MM.1S (cell line): ENCODE data around the gene FMN2.

Experiments used
- DNase-seq: peaks from one replicate; pipeline ENCODE4 v3.0.0-alpha.2; 2015
- H2AFZ ChIP-seq: fragments of 300-600 bp; sonication (generic); 2 replicates; pipeline ENCODE4 v1.6.0; 2016; ENCODE audit warnings: antibody characterized with exemption, low read length
- H3F3A ChIP-seq: fragments of 300-600 bp; sonication (generic); 2 replicates; pipeline ENCODE4 v1.6.1; 2016; ENCODE audit warnings: mild to moderate bottlenecking, antibody characterized with exemption, low read length, moderate library complexity, mixed read lengths; ENCODE audit not compliant: insufficient read depth
- H3K27ac ChIP-seq: fragments of 300-600 bp; sonication (generic); 2 replicates; pipeline ENCODE4 v1.5.1; 2016; ENCODE audit warnings: mild to moderate bottlenecking, low read length
- H3K27me3 ChIP-seq: fragments of 300-600 bp; sonication (generic); replicated peaks from 2 replicates; pipeline ENCODE4 v1.6.0; 2016; ENCODE audit warnings: low read length; ENCODE audit not compliant: insufficient read depth
- H3K36me3 ChIP-seq: fragments of 300-600 bp; sonication (generic); replicated peaks from 2 replicates; pipeline ENCODE4 v1.6.1; 2016; ENCODE audit warnings: mild to moderate bottlenecking, low read length, mixed read lengths; ENCODE audit not compliant: insufficient read depth
- H3K4me1 ChIP-seq: fragments of 300-600 bp; sonication (generic); 2 replicates; pipeline ENCODE4 v1.6.1; 2016; ENCODE audit warnings: low read length, mixed read lengths
- H3K4me2 ChIP-seq: fragments of 300-600 bp; sonication (generic); 2 replicates; pipeline ENCODE4 v1.6.0; 2016; ENCODE audit warnings: low read depth, low read length
- H3K4me3 ChIP-seq: fragments of 300-600 bp; sonication (generic); 2 replicates; pipeline ENCODE4 v1.5.1; 2016; ENCODE audit warnings: low read length, mixed read lengths
- H3K79me2 ChIP-seq: fragments of 300-600 bp; sonication (generic); 2 replicates; pipeline ENCODE4 v1.6.1; 2016; ENCODE audit warnings: mixed run types, low read length, mixed read lengths
- H3K9ac ChIP-seq: fragments of 300-600 bp; sonication (generic); 2 replicates; pipeline ENCODE4 v1.6.1; 2016; ENCODE audit warnings: low read length, mixed read lengths
- H3K9me2 ChIP-seq: fragments of 300-600 bp; sonication (generic); replicated peaks from 2 replicates; pipeline ENCODE4 v1.6.1; 2016; ENCODE audit warnings: mild to moderate bottlenecking, low read length, mixed read lengths; ENCODE audit not compliant: insufficient read depth
- H3K9me3 ChIP-seq: fragments of 300-600 bp; sonication (generic); replicated peaks from 2 replicates; pipeline ENCODE4 v1.6.1; 2016; ENCODE audit warnings: mild to moderate bottlenecking, low read length, mixed read lengths; ENCODE audit not compliant: insufficient read depth
- H4K20me1 ChIP-seq: fragments of 300-600 bp; sonication (generic); 2 replicates; pipeline ENCODE4 v1.6.1; 2016; ENCODE audit warnings: mild to moderate bottlenecking, low read length, moderate library complexity, mixed read lengths; ENCODE audit not compliant: insufficient read depth
- CTCF ChIP-seq: fragments of 300-600 bp; sonication (generic); IDR thresholded peaks from 2 replicates; pipeline ENCODE4 v1.5.1; 2016; ENCODE audit warnings: antibody characterized with exemption, low read length, mixed read lengths
- EZH2 ChIP-seq: fragments of 300-600 bp; sonication (generic); optimal IDR thresholded peaks from 2 replicates; pipeline ENCODE3; 2017; ENCODE audit warnings: low read depth, mild to moderate bottlenecking, antibody characterized with exemption, low read length, mixed read lengths
- EZH2phosphoT487 ChIP-seq: fragments of 300-600 bp; sonication (generic); IDR thresholded peaks from 2 replicates; pipeline ENCODE4 v1.6.1; 2018; ENCODE audit warnings: antibody characterized with exemption, low read length

The FMN2 gene

DNA sequence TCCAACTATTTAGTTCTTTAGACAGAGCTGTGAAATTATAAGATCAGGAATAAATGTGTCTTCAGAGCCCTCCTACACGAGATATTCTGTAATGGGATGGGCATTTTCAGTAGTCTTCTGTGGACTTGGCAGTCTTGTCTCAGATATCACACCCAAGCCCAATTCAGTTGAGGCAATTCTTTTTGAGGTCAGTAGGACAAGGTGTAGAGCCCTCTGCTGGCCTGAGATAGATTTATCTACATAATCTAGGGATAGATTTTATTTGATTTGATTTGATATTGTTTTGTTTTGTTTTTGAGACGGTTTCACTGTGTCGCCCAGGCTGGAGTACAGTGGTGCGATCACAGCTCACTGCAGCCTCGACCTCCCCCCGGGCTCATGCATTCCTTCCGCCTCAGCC, 77.5 kb downstream of the FMN2 start:
- Histone ChIP-seq H3K9me3 (no peaks in the 10 kb centered on the region), H3K4me3 (no peak overlapping the region), H2AFZ (no peak overlapping the region), H3K9me2 (no peaks in the 10 kb centered on the region), H3K79me2 (no peaks in the 10 kb centered on the region), H4K20me1 (no peaks in the 10 kb centered on the region), H3K4me1 (no peaks in the 10 kb centered on the region), H3K4me2 (no peak overlapping the region), H3K36me3 (no peaks in the 10 kb centered on the region), H3K27me3 (no peaks in the 10 kb centered on the region), H3K9ac (no peak overlapping the region), H3F3A (no peaks in the 10 kb centered on the region), H3K27ac (no peak overlapping the region)
- DNase-seq = no peak
- peak; percentile 31 for TF ChIP-seq CTCF
- no peak for TF ChIP-seq EZH2

GRCh38 chr1:240170266-240170665, 78.6 kb downstream of the FMN2 start:
- Histone ChIP-seq H3K36me3 (no peaks in the 10 kb centered on the region), H3K27me3 (no peaks in the 10 kb centered on the region), H3K4me1 (no peaks in the 10 kb centered on the region), H3F3A (no peaks in the 10 kb centered on the region), H3K9ac (no peak overlapping the region), H3K79me2 (no peaks in the 10 kb centered on the region), H3K9me3 (no peaks in the 10 kb centered on the region), H3K27ac (no peak overlapping the region), H2AFZ (no peak overlapping the region), H3K4me2 (no peak overlapping the region), H4K20me1 (no peaks in the 10 kb centered on the region), H3K9me2 (no peaks in the 10 kb centered on the region), H3K4me3 (no peak overlapping the region)
- DNase-seq = no peak
- TF ChIP-seq EZH2phosphoT487 (no peak), EZH2 (no peak), CTCF (no peak)

- Histone ChIP-seq H3K27ac (no peak overlapping the region), H3K79me2 (no peaks in the 10 kb centered on the region), H3K4me1 (no peaks in the 10 kb centered on the region)
Observed at GRCh38 chr1:240170806-240171205, 79.1 kb downstream of the FMN2 start.

More at GRCh38 chr1:240170806-240171205, 79.1 kb downstream of the FMN2 start:
- H3K4me3 ChIP-seq = no peak overlapping the region
- H3K27me3 ChIP-seq = no peaks in the 10 kb centered on the region
- no peaks in the 10 kb centered on the region for H4K20me1 ChIP-seq
- no peaks in the 10 kb centered on the region for H3K9me2 ChIP-seq
- H3K9me3 ChIP-seq = no peaks in the 10 kb centered on the region
- no peaks in the 10 kb centered on the region for H3K36me3 ChIP-seq
- H2AFZ ChIP-seq = no peak overlapping the region
- no peak overlapping the region for H3K4me2 ChIP-seq
- TF ChIP-seq CTCF (no peak), EZH2 (no peak)
- no peaks in the 10 kb centered on the region for H3F3A ChIP-seq
- H3K9ac ChIP-seq = no peak overlapping the region
- DNase-seq = no peak
